GM19463 (cell line): ENCODE measurements around the gene TUBGCP6.

Experiments
- ATAC-seq: cut with Tn5 transposase; IDR thresholded peaks from one replicate; pipeline ENCODE4 v1.9.1; 2021; ENCODE audit warnings: mild to moderate bottlenecking, moderate library complexity; ENCODE audit not compliant: unreplicated experiment

Gene TUBGCP6

GRCh38 chr22:50227579-50228215 lies 17.1 kb downstream of the TUBGCP6 start:
- no peak for ATAC-seq

- ATAC-seq = no peak
Measured at GRCh38 chr22:50226875-50227165, 18.0 kb downstream of the TUBGCP6 start.

DNA sequence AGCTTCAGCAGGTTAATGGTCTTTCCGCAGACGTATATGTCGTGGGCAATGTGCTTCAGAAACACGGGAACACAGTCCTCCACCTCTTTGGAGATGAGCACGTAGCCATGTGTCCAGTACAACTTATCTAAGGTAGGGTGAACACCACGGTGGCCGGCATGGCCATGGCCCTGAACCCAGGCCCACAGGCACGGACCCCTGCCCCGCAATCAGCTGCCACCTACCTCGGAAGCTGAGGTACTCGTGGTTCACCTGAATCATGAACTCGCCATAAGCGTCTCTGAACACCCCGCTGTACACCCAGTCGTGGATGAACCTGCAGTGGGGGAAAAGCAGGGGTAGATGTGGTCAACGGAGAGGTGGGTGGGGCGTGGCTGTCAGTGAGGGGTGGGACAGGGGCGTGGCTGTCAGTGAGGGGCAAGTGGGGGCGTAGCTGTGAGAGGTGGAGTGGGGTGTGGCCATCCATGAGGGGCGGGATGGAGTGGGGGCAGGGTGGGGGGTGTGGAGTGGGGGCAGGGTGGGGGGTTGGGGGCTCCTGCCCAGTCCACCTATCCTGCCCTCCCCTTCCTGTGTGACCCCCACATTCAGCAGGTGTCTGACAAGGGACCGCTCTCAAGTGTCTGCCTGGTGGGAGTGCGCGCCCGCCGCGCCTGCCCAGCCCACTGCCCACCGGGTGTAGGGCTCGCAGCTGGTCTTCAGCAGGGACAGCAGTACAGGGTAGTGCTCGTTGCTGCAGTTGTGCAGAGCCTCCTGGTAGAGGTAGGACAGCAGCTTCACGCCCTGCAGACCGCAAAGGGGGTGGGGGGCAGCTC lies 18.6 kb downstream of the TUBGCP6 start:
- ATAC-seq = no peak

GRCh38 chr22:50225200-50225969 lies 19.4 kb downstream of the TUBGCP6 start:
- ATAC-seq = no peak

DNA sequence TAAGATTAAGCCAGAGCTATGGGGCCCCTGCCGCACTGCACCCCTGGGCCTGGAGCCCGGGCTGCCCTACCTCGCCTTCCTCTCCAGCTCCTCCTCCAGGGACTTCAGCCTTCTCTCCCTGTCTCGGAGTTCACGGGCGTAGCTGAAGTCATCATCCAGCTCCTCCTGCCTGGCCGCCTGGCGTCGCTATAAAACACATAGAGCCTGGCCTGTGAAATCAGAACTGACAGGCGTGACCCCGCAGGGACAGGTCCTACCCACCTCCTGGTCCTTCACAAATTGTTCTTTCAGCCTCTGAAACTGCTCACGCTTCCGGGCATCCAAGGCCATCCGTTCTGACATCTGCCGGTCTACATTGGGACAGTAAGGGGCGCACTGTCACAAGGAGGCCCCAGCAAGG lies 20.8 kb downstream of the TUBGCP6 start:
- no peak for ATAC-seq

DNA sequence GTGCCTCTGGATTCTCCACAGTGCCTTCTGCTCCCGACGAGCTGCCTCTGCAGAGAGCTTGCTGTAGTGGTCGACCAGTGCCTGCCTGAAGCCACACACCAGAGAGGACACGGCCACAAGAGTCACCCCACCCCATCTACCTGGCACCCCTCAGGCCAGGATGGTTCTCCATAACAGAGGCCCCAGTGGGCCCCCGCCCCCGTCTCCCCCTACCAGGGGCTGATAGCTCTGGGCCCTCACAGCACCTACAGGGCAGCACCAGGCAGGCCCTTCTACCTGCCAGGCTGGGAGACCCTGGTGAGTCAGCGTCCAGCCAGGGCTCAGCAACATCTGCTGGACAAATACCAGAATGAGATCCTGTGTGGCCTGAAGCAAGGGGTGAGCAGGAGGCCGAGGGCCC lies 22.3 kb downstream of the TUBGCP6 start:
- no peak for ATAC-seq

DNA sequence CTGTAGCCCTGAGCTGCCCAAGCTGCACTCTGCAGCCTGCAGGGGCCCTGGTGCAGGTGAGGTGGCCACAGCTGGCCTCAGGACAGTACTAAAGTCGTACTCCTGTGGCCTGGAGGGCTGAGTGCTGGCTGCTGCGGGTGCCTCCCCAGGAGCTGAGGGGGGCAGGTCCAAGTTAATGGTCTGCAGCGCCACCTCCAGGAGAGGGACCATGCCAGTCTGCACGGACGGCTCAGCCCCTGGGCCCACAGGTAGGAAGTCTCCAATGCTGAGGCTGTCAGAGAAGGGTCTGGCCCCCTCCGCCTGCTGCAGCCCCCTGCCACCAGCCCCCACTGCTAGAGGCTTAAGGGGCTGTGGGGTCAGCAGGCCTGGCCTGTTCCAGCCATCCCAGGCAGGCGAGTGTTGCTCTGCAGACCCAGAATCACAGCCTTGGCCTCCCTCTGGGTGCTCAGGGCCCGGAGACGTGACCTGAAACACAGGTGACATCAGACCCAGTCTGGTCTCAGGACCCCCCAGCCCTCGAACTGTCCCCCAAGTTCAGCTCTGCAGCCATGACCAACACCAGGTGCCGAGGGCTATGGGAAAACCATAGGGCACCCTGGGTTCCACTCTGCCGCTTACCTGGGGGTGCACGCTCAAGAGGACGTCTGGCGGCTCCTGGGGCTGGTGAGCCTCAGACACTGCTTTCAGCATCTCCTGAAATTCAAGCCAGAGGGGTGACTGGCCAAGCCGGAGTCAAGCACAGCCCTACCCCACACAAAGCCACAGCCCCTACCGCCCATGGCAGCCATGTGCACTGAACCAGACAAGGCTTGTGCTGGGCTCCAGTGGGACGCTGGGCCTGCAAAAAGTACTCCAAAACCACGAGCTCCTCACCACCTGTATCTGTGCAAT lies 23.2 kb downstream of the TUBGCP6 start:
- ATAC-seq = no peak

- no peak for ATAC-seq
Measured at GRCh38 chr22:50220603-50221409, 24.0 kb downstream of the TUBGCP6 start.

DNA sequence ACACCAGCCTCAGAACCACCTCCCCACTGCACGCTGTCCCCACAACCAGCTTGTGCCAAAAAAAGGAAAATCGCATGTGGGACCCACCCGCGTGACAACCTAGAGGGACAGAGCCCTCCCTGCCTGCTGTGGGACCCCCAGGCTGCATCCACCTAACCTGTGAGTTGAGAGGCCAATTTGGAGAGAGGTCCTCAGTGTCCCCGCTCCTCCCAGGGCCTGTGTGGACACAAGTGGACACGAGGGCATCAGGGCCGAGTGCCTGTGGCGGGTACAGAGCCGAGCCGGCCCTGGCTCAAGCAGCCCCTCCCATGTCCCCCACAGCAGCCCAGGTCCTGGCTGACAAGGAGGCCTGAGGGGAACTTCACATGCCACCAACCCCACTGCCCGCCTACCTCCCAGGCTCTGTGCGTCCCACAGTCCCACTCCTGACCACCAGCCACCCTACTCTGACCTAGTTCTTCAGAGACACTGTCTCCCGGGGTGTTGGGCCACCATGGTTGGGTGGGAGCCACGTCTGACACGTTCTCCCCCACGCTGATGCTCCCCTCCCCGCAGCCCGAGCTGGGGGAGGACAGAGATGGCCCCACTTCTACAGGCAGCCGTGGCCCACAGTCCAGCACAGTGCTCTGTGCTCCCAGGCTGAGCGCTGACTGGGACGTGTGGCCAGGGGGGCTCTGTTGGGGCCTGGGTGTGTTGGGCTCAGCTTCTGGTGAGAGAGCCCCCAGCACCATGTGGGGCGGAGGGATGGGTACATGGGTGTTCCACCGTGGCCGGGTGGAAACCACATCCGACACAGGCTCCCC lies 24.8 kb downstream of the TUBGCP6 start:
- no peak for ATAC-seq

GRCh38 chr22:50218996-50219727 lies 25.7 kb downstream of the TUBGCP6 start:
- ATAC-seq = no peak

DNA sequence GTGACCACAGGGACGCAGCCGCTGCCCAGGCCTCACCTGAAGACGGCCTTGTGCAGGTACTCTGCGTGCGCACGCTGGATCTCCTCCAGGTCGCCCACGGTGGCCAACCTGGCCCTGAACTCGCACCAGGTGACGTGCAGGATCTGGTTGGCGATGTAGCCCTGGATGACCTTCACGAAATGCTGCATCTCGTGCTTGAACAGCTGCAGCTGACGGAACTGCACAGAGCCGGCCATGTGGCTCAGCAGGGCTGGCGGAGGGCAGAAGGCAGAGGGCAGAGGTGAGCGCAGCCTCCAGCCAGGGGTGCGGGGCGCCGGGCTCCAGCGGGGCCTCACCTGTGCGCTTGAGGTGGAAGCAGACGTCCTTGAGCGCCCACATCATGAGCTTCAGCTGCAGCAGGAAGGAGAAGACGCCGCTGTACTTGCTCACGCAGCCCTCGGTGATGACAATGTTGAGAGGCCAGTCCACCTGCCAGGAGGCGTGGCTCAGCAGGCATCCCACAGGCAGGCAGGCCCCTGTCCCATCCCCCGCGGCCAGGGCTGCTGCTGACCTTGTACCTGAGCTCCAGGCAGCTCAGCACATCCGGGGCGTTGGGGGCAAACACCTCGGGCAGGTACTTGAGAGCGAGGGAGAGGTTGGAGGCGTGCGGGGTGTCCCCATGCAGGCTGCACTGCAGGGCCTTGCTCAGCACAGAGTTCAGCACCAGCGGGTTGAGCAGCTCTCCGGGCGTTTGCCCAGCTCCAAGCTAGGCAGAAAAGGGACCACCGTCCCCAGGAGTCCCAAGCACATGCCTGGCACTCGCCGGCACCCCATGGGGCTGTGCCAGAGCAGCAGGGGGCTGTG lies 26.4 kb downstream of the TUBGCP6 start:
- no peak for ATAC-seq

DNA sequence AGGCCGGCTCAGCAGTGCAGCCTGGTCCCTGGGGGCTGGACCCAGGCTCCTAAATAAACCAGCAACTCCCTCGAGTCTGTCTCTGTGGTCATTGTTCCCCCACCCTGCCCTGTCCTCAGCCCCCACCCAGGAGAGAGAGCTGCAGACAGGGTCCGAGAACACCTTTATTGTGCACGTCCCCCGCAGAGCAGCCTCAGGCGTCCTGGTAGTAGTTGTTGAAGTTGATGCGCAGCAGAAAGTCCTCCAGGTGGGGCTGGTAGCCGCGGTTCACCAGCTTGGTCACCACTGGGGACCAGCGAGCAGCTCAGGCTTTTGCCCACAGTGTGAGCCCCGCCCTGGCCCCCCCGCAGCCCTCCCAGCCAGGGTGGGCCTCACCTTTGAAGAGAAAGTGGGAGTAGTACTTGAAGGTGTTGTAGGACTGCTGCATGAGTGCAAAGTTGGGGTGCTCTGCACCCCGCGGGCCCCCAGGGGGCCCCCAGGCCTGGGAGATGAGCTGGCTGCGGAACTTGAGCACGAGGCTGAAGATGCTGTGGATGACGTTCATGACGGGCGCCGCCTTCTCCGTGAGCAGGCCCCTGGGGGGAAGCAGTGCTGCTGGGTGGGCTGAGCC lies 27.2 kb downstream of the TUBGCP6 start:
- no peak for ATAC-seq

GRCh38 chr22:50216684-50217520 lies 27.9 kb downstream of the TUBGCP6 start:
- ATAC-seq = no peak

DNA sequence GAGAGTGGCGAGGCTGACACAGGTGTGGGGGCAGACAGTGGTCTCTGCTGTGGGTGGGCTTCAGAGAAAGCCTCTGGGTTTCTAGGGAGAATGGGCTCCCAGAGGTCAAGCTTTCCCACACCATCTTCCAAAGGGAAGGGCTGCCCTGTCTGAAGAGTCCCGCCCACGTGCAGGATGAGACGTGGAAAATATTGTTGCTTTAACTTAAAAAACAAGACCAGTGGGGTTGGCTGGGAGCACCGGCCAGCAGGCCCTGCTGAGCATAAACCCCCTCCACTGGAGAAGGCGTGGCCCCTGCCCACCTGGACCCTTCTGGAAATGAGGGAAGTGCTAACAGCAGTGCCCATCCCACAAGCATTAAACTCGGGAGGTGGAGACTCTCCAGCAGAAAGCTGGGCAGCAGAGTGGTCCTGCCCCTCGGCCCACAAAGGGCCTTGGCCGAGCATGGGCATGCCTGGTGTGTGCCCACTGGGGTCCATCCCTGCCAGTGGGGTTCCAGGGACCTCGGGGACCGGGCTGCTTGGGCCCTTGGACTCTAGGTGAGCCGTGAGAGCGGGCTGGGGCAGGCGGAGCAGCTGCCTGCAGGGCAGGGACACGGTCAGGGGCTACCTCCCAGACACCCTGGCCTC lies 28.7 kb downstream of the TUBGCP6 start:
- ATAC-seq = no peak

GRCh38 chr22:50215297-50216054 lies 29.3 kb downstream of the TUBGCP6 start:
- no peak for ATAC-seq
